GM12878 (cell line): ENCODE results near the gene ATP7A. TPM values are rescaled to one million over a fixed set of nuclear protein-coding genes. Genes with fewer than 3 reads are reported as not detected.

Experiments
- ATAC-seq: fragments of 200-7000 bp; cut with Tn5 transposase; 3 replicates; pipeline ENCODE4 v1.9.1; 2020; ENCODE audit warnings: mild to moderate bottlenecking, moderate library complexity
- BruUV-seq: library from RNA; stranded (reverse); fragments of 400-500 nt; replicated peaks from 2 replicates; lab custom pipeline; 2021; lab: Mats Ljungman, UMichigan
- CTCF ChIA-PET: fragments of 300-600 bp; sonication (Branson Sonifier 250); formaldehyde crosslinking; extraction: SDS; loops from one replicate; lab custom pipeline; 2021; ENCODE audit warnings: inconsistent platforms; lab: Yijun Ruan, JAX
- POLR2A ChIA-PET: fragments of 350-600 bp; formaldehyde crosslinking; extraction: SDS; loops from one replicate; lab custom pipeline; 2021; ENCODE audit warnings: inconsistent platforms; lab: Charles Lee
- RAD21 ChIA-PET: fragments of 300-600 bp; sonication (Branson Sonifier 250); formaldehyde crosslinking; loops from one replicate; lab custom pipeline; 2023; ENCODE audit warnings: antibody characterized with exemption; ENCODE audit not compliant: unreplicated experiment; lab: Charles Lee
- SMC1A ChIA-PET: fragments of 300-600 bp; sonication (Branson Sonifier 250); formaldehyde crosslinking; loops from one replicate; lab custom pipeline; 2023; ENCODE audit not compliant: unreplicated experiment, uncharacterized antibody; lab: Charles Lee
- DNase-seq: peaks from one replicate; pipeline ENCODE4 v3.0.0-alpha.2; 2011; ENCODE audit warnings: low read depth, low spot score
- FAIRE-seq: peaks from 3 replicates; lab custom pipeline; 2011; peaks lifted over from hg19 to GRCh38; lab: Jason Lieb, UNC
- H2AFZ ChIP-seq: 2 replicates; pipeline ENCODE4 v1.6.0; 2011; ENCODE audit warnings: low read depth, low read length, control low read depth; ENCODE audit not compliant: control insufficient read depth
- H3K27ac ChIP-seq: 2 replicates; pipeline ENCODE4 v1.5.1; 2011; ENCODE audit warnings: control low read depth; ENCODE audit not compliant: control insufficient read depth, insufficient read depth
- H3K27me3 ChIP-seq, 2 experiments: replicated peaks in 1 of 2; 2 replicates each; pipeline versions ENCODE4 v1.6.0 to v1.6.1; 2011; ENCODE audit warnings: low read length in 1 of 2; ENCODE audit not compliant: control insufficient read depth in 2 of 2, insufficient read depth in 2 of 2
- H3K36me3 ChIP-seq, 2 experiments: 2 replicates each; pipeline ENCODE4 v1.5.1; 2011; ENCODE audit warnings: low read length in 1 of 2; ENCODE audit not compliant: control insufficient read depth in 2 of 2, insufficient read depth in 2 of 2
- H3K4me1 ChIP-seq: 2 replicates; pipeline ENCODE4 v1.6.1; 2011; ENCODE audit warnings: mild to moderate bottlenecking, low read length, moderate library complexity, mixed read lengths; ENCODE audit not compliant: control insufficient read depth, insufficient read depth
- H3K4me2 ChIP-seq: 2 replicates; pipeline ENCODE4 v1.6.0; 2011; ENCODE audit warnings: control low read depth; ENCODE audit not compliant: control insufficient read depth, insufficient read depth
- H3K4me3 ChIP-seq: fragments of 200-600 bp; sonication (generic); 2 replicates; pipeline ENCODE4 v1.5.1; 2016
- H3K79me2 ChIP-seq: 2 replicates; pipeline ENCODE4 v1.6.0; 2011; ENCODE audit warnings: low read length; ENCODE audit not compliant: control insufficient read depth, insufficient read depth
- H3K9ac ChIP-seq: 2 replicates; pipeline ENCODE4 v1.8.0; 2011; ENCODE audit warnings: low read length, control low read depth, mixed read lengths; ENCODE audit not compliant: control insufficient read depth, insufficient read depth
- H3K9me3 ChIP-seq: replicated peaks from 3 replicates; pipeline ENCODE4 v1.5.1; 2011; ENCODE audit warnings: mild to moderate bottlenecking, low read length; ENCODE audit not compliant: control insufficient read depth, insufficient read depth
- H4K20me1 ChIP-seq: 2 replicates; pipeline ENCODE4 v1.6.0; 2011; ENCODE audit not compliant: control insufficient read depth, insufficient read depth
- ETV6 ChIP-seq, 2 experiments: fragments of 450-650 bp in 1 of 2; IDR thresholded peaks in 1 of 2; conservative IDR thresholded peaks in 1 of 2; 2 replicates each; pipeline ENCODE4 v1.6.1; 2014; ENCODE audit warnings: antibody characterized with exemption in 1 of 2, borderline replicate concordance in 1 of 2, low read depth in 1 of 2, mild to moderate bottlenecking in 1 of 2, moderate library complexity in 1 of 2
- FOXK2 ChIP-seq: fragments of 450-650 bp; IDR thresholded peaks from 2 replicates; pipeline ENCODE4 v1.6.1; 2017; ENCODE audit warnings: mild to moderate bottlenecking, moderate library complexity
- HDAC2 ChIP-seq: fragments of 200-600 bp; sonication (generic); IDR thresholded peaks from 2 replicates; pipeline ENCODE4 v1.6.1; 2017
- IKZF2 ChIP-seq, 2 experiments: fragments of 450-650 bp; IDR thresholded peaks; 2 replicates each; pipeline ENCODE4 v1.6.1; 2017; ENCODE audit warnings: mild to moderate bottlenecking in 2 of 2, moderate library complexity in 2 of 2
- NFXL1 ChIP-seq: fragments of 450-650 bp; IDR thresholded peaks from 2 replicates; pipeline ENCODE4 v1.6.1; 2017; ENCODE audit warnings: antibody characterized with exemption, mild to moderate bottlenecking, borderline replicate concordance
- NR2C2 ChIP-seq: IDR thresholded peaks from 2 replicates; pipeline ENCODE4 v1.6.1; 2011; ENCODE audit warnings: borderline replicate concordance, low read depth; ENCODE audit not compliant: control insufficient read depth, insufficient read length
- POLR2AphosphoS2 ChIP-seq: IDR thresholded peaks from 2 replicates; pipeline ENCODE4 v1.6.1; 2011; ENCODE audit warnings: low read depth, mild to moderate bottlenecking, low read length, improper control_type of control experiment, moderate library complexity
- RB1 ChIP-seq: fragments of 450-650 bp; formaldehyde crosslinking; IDR thresholded peaks from 2 replicates; pipeline ENCODE4 v1.6.1; 2017; ENCODE audit warnings: mild to moderate bottlenecking, borderline replicate concordance
- SPI1 ChIP-seq: IDR thresholded peaks from 2 replicates; pipeline ENCODE4 v1.6.1; 2011; ENCODE audit warnings: low read depth, mild to moderate bottlenecking, low read length, moderate library complexity, borderline replicate concordance; ENCODE audit not compliant: insufficient read depth
- SRF ChIP-seq, 2 experiments: IDR thresholded peaks; 2 replicates each; pipeline ENCODE4 v1.6.1; 2011; ENCODE audit warnings: low read depth in 2 of 2, low read length in 2 of 2, mild to moderate bottlenecking in 1 of 2, moderate library complexity in 1 of 2
- STAT1 ChIP-seq: fragments of 450-650 bp; conservative IDR thresholded peaks from 2 replicates; pipeline ENCODE4 v1.6.1; 2014; ENCODE audit warnings: antibody characterized with exemption, mild to moderate bottlenecking
- SUPT20H ChIP-seq: IDR thresholded peaks from 2 replicates; pipeline ENCODE4 v1.6.1; 2011; ENCODE audit warnings: low read depth, mild to moderate bottlenecking, low read length, moderate library complexity, borderline replicate concordance; ENCODE audit not compliant: control insufficient read depth
- TBL1XR1 ChIP-seq: IDR thresholded peaks from 2 replicates; pipeline ENCODE4 v1.6.1; 2012; ENCODE audit warnings: low read depth, low read length, improper control_type of control experiment
- TCF7 ChIP-seq: IDR thresholded peaks from 2 replicates; pipeline ENCODE4 v1.6.1; 2014; ENCODE audit warnings: antibody characterized with exemption, borderline replicate concordance
- YY1 ChIP-seq: IDR thresholded peaks from 2 replicates; pipeline ENCODE4 v1.6.1; 2011; ENCODE audit warnings: low read depth, mild to moderate bottlenecking, low read length
- WGBS: methylation state at CpG from one replicate; pipeline ENCODE4 v1.1.6; 2016; ENCODE audit warnings: low lambda C conversion rate; ENCODE audit not compliant: insufficient replicate concordance, insufficient coverage; ENCODE audit errors: missing lambda C conversion rate; 5-methylcytosine and 5-hydroxymethylcytosine counted together
- in situ Hi-C: fragments of 300-500 bp; cut with MboI; formaldehyde crosslinking; loops from 9 replicates; pipeline ENCODE4 v1.14.3; 2018; ENCODE audit warnings: mixed read lengths
- intact Hi-C: fragments of 100-400 bp; cut with micrococcal nuclease; formaldehyde crosslinking; loops from one replicate; pipeline ENCODE4 v1.14.2; 2022; ENCODE audit not compliant: unreplicated experiment
- polyA plus RNA-seq, 11 experiments: library from polyadenylated mRNA; depleted of rRNA in 4 of 11; unstranded in 6 of 11; stranded (reverse) in 5 of 11; fragments of >200 nt; fragmentation: Nextera tagmentation in 4 of 11; fragmentation: Illumina TruSeq in 1 of 11; extraction: Ambion mirVana in 4 of 11; extraction: Trizol in 1 of 11; gene quantifications; 1 replicate in 1 of 11; 2 replicates in 10 of 11; pipeline versions ENCODE4 v1.2.1 to v1.2.3, GENCODE V29; 2011 to 2016; ENCODE audit warnings: inconsistent platforms in 2 of 11, missing spikeins in 2 of 11, low read depth in 1 of 11
- total RNA-seq, 4 experiments: library from RNA; depleted of rRNA in 3 of 4; stranded (reverse); fragments of >200 nt in 3 of 4; fragmentation: Illumina TruSeq in 1 of 4; extraction: Trizol in 1 of 4; gene quantifications; 2 replicates each; pipeline versions ENCODE4 v1.2.1 to v1.2.3, GENCODE V29; 2013 to 2021
- TF ChIP-seq, protein P1 (sequence below): fragments of 450-650 bp; IDR thresholded peaks from 2 replicates; pipeline ENCODE4 v1.6.1; 2017; ENCODE audit warnings: antibody characterized with exemption, mild to moderate bottlenecking, moderate library complexity
- TF ChIP-seq, protein P2 (sequence below): IDR thresholded peaks from 2 replicates; pipeline ENCODE4 v1.6.1; 2012; ENCODE audit warnings: low read depth, low read length, improper control_type of control experiment
- TF ChIP-seq, protein P3 (sequence below): fragments of 450-650 bp; IDR thresholded peaks from 2 replicates; pipeline ENCODE4 v1.6.1; 2017; ENCODE audit warnings: mild to moderate bottlenecking, moderate library complexity

Gene ATP7A
- total and polyA plus RNA-seq, 10 of the 15 experiments (the other 5 are each of a cell fraction or from before 2014, with no cell fraction given): 2.5 to 12.0 (median 7.6) TPM

DNA sequence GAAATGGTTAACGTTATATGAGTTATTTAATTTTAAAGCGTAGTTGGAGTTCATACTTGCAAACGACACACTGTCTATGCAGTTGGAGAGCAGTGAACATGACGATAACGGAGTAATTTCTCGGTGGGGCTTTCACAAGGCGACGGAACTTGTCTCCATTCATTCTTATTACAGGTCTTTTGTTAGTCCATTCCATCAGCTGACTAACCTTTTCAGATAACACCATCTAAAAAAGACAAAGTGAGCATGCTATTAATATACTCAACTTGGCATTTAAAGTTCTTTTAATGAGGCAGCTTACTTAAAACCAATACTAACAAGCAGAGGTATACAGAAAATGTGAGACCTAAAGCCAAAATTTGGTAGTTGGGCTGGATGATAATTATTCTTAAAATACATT lies 35.1 kb upstream of the ATP7A start:
- no TSS peak for BruUV-seq
- H3K36me3 ChIP-seq: peaks cover 0 to 7% of the 10 kb centered on the region in 2 experiments; a peak in 2 of 4 replicates
- FAIRE-seq: no peak
- no peak for DNase-seq
- H2AFZ ChIP-seq: no peak overlapping the region
- H3K9me3 ChIP-seq: no peaks in the 10 kb centered on the region; the same call in 2 of the 3 replicates
- H3K4me3 ChIP-seq: no peak overlapping the region
- H3K4me2 ChIP-seq: no peak overlapping the region
- ChIA-PET POLR2A (no interaction called here), RAD21 (no interaction called here), SMC1A (no interaction called here), CTCF (interaction anchor here (0.6 kb wide), 1 partner anchor 295 kb away, joined by 3 read pairs; no protein-coding TSS in a partner anchor)
- H3K79me2 ChIP-seq: peaks cover 2% of the 10 kb centered on the region
- no peak for TF ChIP-seq SPI1
- TF ChIP-seq RB1: no peak
- TF ChIP-seq, protein P1, sequence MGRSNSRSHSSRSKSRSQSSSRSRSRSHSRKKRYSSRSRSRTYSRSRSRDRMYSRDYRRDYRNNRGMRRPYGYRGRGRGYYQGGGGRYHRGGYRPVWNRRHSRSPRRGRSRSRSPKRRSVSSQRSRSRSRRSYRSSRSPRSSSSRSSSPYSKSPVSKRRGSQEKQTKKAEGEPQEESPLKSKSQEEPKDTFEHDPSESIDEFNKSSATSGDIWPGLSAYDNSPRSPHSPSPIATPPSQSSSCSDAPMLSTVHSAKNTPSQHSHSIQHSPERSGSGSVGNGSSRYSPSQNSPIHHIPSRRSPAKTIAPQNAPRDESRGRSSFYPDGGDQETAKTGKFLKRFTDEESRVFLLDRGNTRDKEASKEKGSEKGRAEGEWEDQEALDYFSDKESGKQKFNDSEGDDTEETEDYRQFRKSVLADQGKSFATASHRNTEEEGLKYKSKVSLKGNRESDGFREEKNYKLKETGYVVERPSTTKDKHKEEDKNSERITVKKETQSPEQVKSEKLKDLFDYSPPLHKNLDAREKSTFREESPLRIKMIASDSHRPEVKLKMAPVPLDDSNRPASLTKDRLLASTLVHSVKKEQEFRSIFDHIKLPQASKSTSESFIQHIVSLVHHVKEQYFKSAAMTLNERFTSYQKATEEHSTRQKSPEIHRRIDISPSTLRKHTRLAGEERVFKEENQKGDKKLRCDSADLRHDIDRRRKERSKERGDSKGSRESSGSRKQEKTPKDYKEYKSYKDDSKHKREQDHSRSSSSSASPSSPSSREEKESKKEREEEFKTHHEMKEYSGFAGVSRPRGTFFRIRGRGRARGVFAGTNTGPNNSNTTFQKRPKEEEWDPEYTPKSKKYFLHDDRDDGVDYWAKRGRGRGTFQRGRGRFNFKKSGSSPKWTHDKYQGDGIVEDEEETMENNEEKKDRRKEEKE: no peak
- TF ChIP-seq, protein P2, sequence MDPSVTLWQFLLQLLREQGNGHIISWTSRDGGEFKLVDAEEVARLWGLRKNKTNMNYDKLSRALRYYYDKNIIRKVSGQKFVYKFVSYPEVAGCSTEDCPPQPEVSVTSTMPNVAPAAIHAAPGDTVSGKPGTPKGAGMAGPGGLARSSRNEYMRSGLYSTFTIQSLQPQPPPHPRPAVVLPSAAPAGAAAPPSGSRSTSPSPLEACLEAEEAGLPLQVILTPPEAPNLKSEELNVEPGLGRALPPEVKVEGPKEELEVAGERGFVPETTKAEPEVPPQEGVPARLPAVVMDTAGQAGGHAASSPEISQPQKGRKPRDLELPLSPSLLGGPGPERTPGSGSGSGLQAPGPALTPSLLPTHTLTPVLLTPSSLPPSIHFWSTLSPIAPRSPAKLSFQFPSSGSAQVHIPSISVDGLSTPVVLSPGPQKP: no peak
- TF ChIP-seq STAT1: no peak
- no peak for TF ChIP-seq HDAC2
- no peak for TF ChIP-seq IKZF2 (IDR thresholded peaks at IDR 0.05)
- TF ChIP-seq, protein P3, sequence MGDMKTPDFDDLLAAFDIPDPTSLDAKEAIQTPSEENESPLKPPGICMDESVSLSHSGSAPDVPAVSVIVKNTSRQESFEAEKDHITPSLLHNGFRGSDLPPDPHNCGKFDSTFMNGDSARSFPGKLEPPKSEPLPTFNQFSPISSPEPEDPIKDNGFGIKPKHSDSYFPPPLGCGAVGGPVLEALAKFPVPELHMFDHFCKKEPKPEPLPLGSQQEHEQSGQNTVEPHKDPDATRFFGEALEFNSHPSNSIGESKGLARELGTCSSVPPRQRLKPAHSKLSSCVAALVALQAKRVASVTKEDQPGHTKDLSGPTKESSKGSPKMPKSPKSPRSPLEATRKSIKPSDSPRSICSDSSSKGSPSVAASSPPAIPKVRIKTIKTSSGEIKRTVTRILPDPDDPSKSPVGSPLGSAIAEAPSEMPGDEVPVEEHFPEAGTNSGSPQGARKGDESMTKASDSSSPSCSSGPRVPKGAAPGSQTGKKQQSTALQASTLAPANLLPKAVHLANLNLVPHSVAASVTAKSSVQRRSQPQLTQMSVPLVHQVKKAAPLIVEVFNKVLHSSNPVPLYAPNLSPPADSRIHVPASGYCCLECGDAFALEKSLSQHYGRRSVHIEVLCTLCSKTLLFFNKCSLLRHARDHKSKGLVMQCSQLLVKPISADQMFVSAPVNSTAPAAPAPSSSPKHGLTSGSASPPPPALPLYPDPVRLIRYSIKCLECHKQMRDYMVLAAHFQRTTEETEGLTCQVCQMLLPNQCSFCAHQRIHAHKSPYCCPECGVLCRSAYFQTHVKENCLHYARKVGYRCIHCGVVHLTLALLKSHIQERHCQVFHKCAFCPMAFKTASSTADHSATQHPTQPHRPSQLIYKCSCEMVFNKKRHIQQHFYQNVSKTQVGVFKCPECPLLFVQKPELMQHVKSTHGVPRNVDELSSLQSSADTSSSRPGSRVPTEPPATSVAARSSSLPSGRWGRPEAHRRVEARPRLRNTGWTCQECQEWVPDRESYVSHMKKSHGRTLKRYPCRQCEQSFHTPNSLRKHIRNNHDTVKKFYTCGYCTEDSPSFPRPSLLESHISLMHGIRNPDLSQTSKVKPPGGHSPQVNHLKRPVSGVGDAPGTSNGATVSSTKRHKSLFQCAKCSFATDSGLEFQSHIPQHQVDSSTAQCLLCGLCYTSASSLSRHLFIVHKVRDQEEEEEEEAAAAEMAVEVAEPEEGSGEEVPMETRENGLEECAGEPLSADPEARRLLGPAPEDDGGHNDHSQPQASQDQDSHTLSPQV: no peak
- no peak for TF ChIP-seq POLR2AphosphoS2
- TF ChIP-seq FOXK2: no peak
- no peak for TF ChIP-seq TCF7
- no peak for TF ChIP-seq YY1
- no peak for TF ChIP-seq NFXL1
- no peak for TF ChIP-seq NR2C2
- no peak for TF ChIP-seq TBL1XR1
- TF ChIP-seq SUPT20H: no peak
- TF ChIP-seq SRF (IDR thresholded peaks at IDR 0.05; ENCODE audit: low read depth in 2 of 2, low read length in 2 of 2): no peak
- TF ChIP-seq ETV6 (conservative IDR thresholded peaks at IDR 0.05 in 1 of 2, IDR thresholded peaks at IDR 0.05 in 1 of 2; ENCODE audit: borderline replicate concordance in 1 of 2, low read depth in 1 of 2): no peak
- no peaks in the 10 kb centered on the region for H3K4me1 ChIP-seq
- no peaks in the 10 kb centered on the region for H3K27me3 ChIP-seq
- no peaks in the 10 kb centered on the region for H4K20me1 ChIP-seq
- intact Hi-C loops: no loop called here
- 74% methylated on average over 8 of the region's 8 CpGs for WGBS
- ATAC-seq: no peak
- no peak overlapping the region for H3K9ac ChIP-seq
- H3K27ac ChIP-seq: no peak overlapping the region
- in situ Hi-C loops: no loop called here
